ENCODE measurements around the gene UQCC3.
"Not testable (repeated sequence)": the region's sequence is repeated elsewhere in the genome, so short reads cannot be mapped to it uniquely, and the experiment has no call there.

Gene UQCC3

GRCh38 chr11:62665599-62666258, 5.7 kb upstream of the UQCC3 start:
- DNase-seq: peak; percentile 74

GRCh38 chr11:62666259-62666926, 5.1 kb upstream of the UQCC3 start:
- no peak for DNase-seq

- DNase-seq: no peak
Observed at GRCh38 chr11:62667460-62667859, 4.0 kb upstream of the UQCC3 start.

GRCh38 chr11:62669420-62670161, 1.9 kb upstream of the UQCC3 start:
- peak; percentile 61 for DNase-seq

GRCh38 chr11:62671236-62671607, 251 bp upstream of the UQCC3 start:
- peak; percentile 85 for DNase-seq

GRCh38 chr11:62673196-62673525, 1.7 kb downstream of the UQCC3 start:
- DNase-seq: no peak

- DNase-seq: not testable (repeated sequence)
Observed at GRCh38 chr11:62675415-62675814, 3.9 kb downstream of the UQCC3 start.

- no peak for DNase-seq
Observed at GRCh38 chr11:62676698-62677097, 5.2 kb downstream of the UQCC3 start.

- no peak for DNase-seq
Observed at GRCh38 chr11:62677156-62677555, 5.7 kb downstream of the UQCC3 start.

- DNase-seq: no peak
Observed at GRCh38 chr11:62677714-62678113, 6.2 kb downstream of the UQCC3 start.

GRCh38 chr11:62678433-62678769, 6.9 kb downstream of the UQCC3 start:
- no peak for DNase-seq

GRCh38 chr11:62678770-62679696, 7.6 kb downstream of the UQCC3 start, which contains the start of gene UBXN1:
Gene UBXN1, minus strand, starts transcription at chr11:62679073. Its CDS starts 150 bp downstream, at chr11:62678923.
- DNase-seq: peak; percentile 95

- peak; percentile 88 for DNase-seq
Observed at GRCh38 chr11:62680825-62681240, 9.4 kb downstream of the UQCC3 start.

- no peak for DNase-seq
Observed at GRCh38 chr11:62682518-62682917, 11.0 kb downstream of the UQCC3 start.

GRCh38 chr11:62687508-62688396, 16.3 kb downstream of the UQCC3 start:
- DNase-seq: peak; percentile 45

- DNase-seq: no peak
Observed at GRCh38 chr11:62688491-62688890, 17.0 kb downstream of the UQCC3 start.

- no peak for DNase-seq
Observed at GRCh38 chr11:62689421-62690183, 18.1 kb downstream of the UQCC3 start, which contains the start of gene LRRN4CL. Gene LRRN4CL, minus strand, starts transcription at chr11:62689530. Its CDS starts 1,022 bp downstream, at chr11:62688508.

GRCh38 chr11:62693624-62694023, 22.2 kb downstream of the UQCC3 start:
- DNase-seq: not testable (repeated sequence)

GRCh38 chr11:62694455-62695167, 23.1 kb downstream of the UQCC3 start:
- DNase-seq: peak; percentile 88

- DNase-seq: no peak
Observed at GRCh38 chr11:62702246-62702645, 30.8 kb downstream of the UQCC3 start.
